ENCODE results near the gene CDC42SE2. TPM values are rescaled to one million over a fixed set of nuclear protein-coding genes. Genes with fewer than 3 reads are reported as not detected.
A peak's percentile ranks its signal among the peaks of the same experiment; 100 is the strongest.

Gene CDC42SE2
- total and polyA plus RNA-seq, 2 of the 4 experiments (the other 2 are of a cell fraction), result 12.5 to 19.4 TPM

- no peak overlapping the region for H4K8ac ChIP-seq (ENCODE audit: low read depth in 2 of 2, low read length in 2 of 2)
- peak overlapping the region; percentile 70 for H2BK5ac ChIP-seq (ENCODE audit: low read depth, low read length, poor library complexity, severe bottlenecking)
- BruUV-seq (replicated peaks), result no TSS peak
- CTCF ChIA-PET, result no interaction called here
- H3K4me1 ChIP-seq (ENCODE audit: control insufficient read depth, insufficient read depth, low read length), result no peaks in the 10 kb centered on the region
- in situ Hi-C loops (cut with MboI; ENCODE audit: low sequenced_read_pairs) (no loop called here), dilution Hi-C loops (cut with HindIII; ENCODE audit: low sequenced_read_pairs, unreplicated experiment) (no loop called here), intact Hi-C loops (cut with micrococcal nuclease) (no loop called here)
- H2AK9ac ChIP-seq (replicated peaks; ENCODE audit: low read depth, low read length, poor library complexity), result no peak overlapping the region
- peak overlapping the region; percentile 4; the same call in 1 of the 2 replicates for H3K4me2 ChIP-seq (ENCODE audit: low read depth, low read length)
- H3K9me1 ChIP-seq (ENCODE audit: insufficient read depth, low read length), result no peaks in the 10 kb centered on the region
- no peaks in the 10 kb centered on the region for H3K36me3 ChIP-seq (ENCODE audit: control insufficient read depth, insufficient read depth, low read length)
- H2AK5ac ChIP-seq (ENCODE audit: low read depth, low read length), result no peak overlapping the region
- H4K20me1 ChIP-seq (ENCODE audit: insufficient read depth, low read length), result no peaks in the 10 kb centered on the region; the same call in 1 of the 2 replicates
- H2BK20ac ChIP-seq (ENCODE audit: low read depth, low read length), result peak overlapping the region; percentile 5; the same call in 1 of the 2 replicates
- no peak overlapping the region for H3K9ac ChIP-seq (ENCODE audit: low read depth, low read length)
- peak overlapping the region; percentile 3; the same call in 1 of the 2 replicates for H2BK120ac ChIP-seq (ENCODE audit: low read depth, low read length)
- no peaks in the 10 kb centered on the region for H3K27me3 ChIP-seq (ENCODE audit: control insufficient read depth, insufficient read depth, low read length)
- no peak overlapping the region for H4K5ac ChIP-seq (ENCODE audit: low read depth, low read length)
- H2AFZ ChIP-seq (replicated peaks; ENCODE audit: low read length, poor library complexity), result no peak overlapping the region
- DNase-seq (peak; percentile 97), ATAC-seq (ENCODE audit: low read depth) (peak; percentile 98)
- H4K91ac ChIP-seq (ENCODE audit: insufficient read depth, low read depth, low read length), result no peak overlapping the region
- TF ChIP-seq SMC3 (IDR thresholded peaks at IDR 0.05; ENCODE audit: low read depth, low read length) (no peak), CEBPB (IDR thresholded peaks at IDR 0.05; ENCODE audit: low read depth, low read length) (peak; percentile 55), BHLHE40 (IDR thresholded peaks at IDR 0.05; ENCODE audit: low read depth, low read length) (peak; percentile 33; the same call in 1 of the 2 replicates), FOS (IDR thresholded peaks at IDR 0.05; ENCODE audit: low read depth, low read length) (peak; percentile 86)
- H2BK15ac ChIP-seq (ENCODE audit: low read depth, low read length), result no peak overlapping the region
- H3K56ac ChIP-seq (ENCODE audit: extremely low read depth, insufficient read depth, low read length), result no peak overlapping the region
- no peak overlapping the region for H3K4me3 ChIP-seq (ENCODE audit: insufficient read depth, low read depth, low read length)
- H3K14ac ChIP-seq (replicated peaks; ENCODE audit: low read depth, low read length), result no peak overlapping the region
- peaks cover 2% of the 10 kb centered on the region; the same call in 1 of the 2 replicates for H3K9me3 ChIP-seq (ENCODE audit: control insufficient read depth, insufficient read depth, low read length)
- no peak overlapping the region for H3K18ac ChIP-seq (ENCODE audit: low read depth, low read length)
- no peaks in the 10 kb centered on the region for H3K79me1 ChIP-seq (ENCODE audit: low read depth in 1 of 2, low read length in 2 of 2)
- no peak overlapping the region for H3K23ac ChIP-seq (ENCODE audit: low read depth, low read length)
- H3K27ac ChIP-seq (ENCODE audit: insufficient read depth, low read length), result peak overlapping the region; percentile 17; the same call in 1 of the 2 replicates
- POLR2A ChIA-PET (ENCODE audit: unreplicated experiment), result no interaction called here
- no peak overlapping the region for H3K4ac ChIP-seq (ENCODE audit: low read depth, low read length)
Observed at GRCh38 chr5:131242728-131243255, 21.1 kb upstream of the CDC42SE2 start.
